Ishikawa (cell line): ENCODE data around the gene P4HA3.

Experiments
- CEBPB ChIP-seq: IDR thresholded peaks from 2 replicates; pipeline ENCODE4 v1.6.1; 2012
- EP300 ChIP-seq: IDR thresholded peaks from 2 replicates; pipeline ENCODE4 v1.6.1; 2012; ENCODE audit warnings: borderline replicate concordance
- RAD21 ChIP-seq: IDR thresholded peaks from 2 replicates; pipeline ENCODE4 v1.6.1; 2012; ENCODE audit warnings: low read depth

GRCh38 chr11:74299015-74299414 lies 12.4 kb downstream of the P4HA3 start:
- TF ChIP-seq RAD21 (no peak), EP300 (no peak), CEBPB (no peak)
